Parathyroid adenoma (tissue), 2 donors: ENCODE measurements around the gene TEP1.

Experiments used
- H2AFZ ChIP-seq: fragments of 300-600 bp; sonication (generic); one replicate; pipeline ENCODE4 v1.7.0; 2017; ENCODE audit warnings: antibody characterized with exemption, mild to moderate bottlenecking
- H3K27ac ChIP-seq: fragments of 300-600 bp; sonication (generic); one replicate; pipeline ENCODE4 v1.7.0; 2017
- H3K27me3 ChIP-seq: fragments of 300-600 bp; sonication (generic); one replicate; pipeline ENCODE4 v1.7.0; 2017; ENCODE audit warnings: low read length; ENCODE audit not compliant: control insufficient read depth, insufficient read depth
- H3K36me3 ChIP-seq: fragments of 300-600 bp; sonication (generic); one replicate; pipeline ENCODE4 v1.7.0; 2017; ENCODE audit warnings: low read length; ENCODE audit not compliant: control insufficient read depth, insufficient read depth
- H3K4me1 ChIP-seq: fragments of 300-600 bp; sonication (generic); one replicate; pipeline ENCODE4 v1.7.0; 2017; ENCODE audit warnings: control low read depth
- H3K4me2 ChIP-seq: fragments of 300-600 bp; sonication (generic); one replicate; pipeline ENCODE4 v1.7.0; 2017; ENCODE audit warnings: low read length
- H3K4me3 ChIP-seq: fragments of 300-600 bp; sonication (generic); one replicate; pipeline ENCODE4 v1.7.0; 2017; ENCODE audit warnings: low read depth, low read length
- H3K79me2 ChIP-seq: fragments of 300-600 bp; sonication (generic); one replicate; pipeline ENCODE4 v1.7.0; 2017; ENCODE audit warnings: control low read depth
- H3K9ac ChIP-seq: fragments of 300-600 bp; sonication (generic); one replicate; pipeline ENCODE4 v1.7.0; 2017; ENCODE audit warnings: mild to moderate bottlenecking
- H3K9me3 ChIP-seq: fragments of 300-600 bp; sonication (generic); one replicate; pipeline ENCODE4 v1.7.0; 2017; ENCODE audit warnings: low read length; ENCODE audit not compliant: control insufficient read depth
- CTCF ChIP-seq: fragments of 300-600 bp; sonication (generic); IDR thresholded peaks from one replicate; pipeline ENCODE4 v1.7.0; 2017; ENCODE audit warnings: antibody characterized with exemption, mild to moderate bottlenecking
- donor health status: primary hyperparathyroidism.

Gene TEP1

GRCh38 chr14:20435582-20436362 lies 22.5 kb upstream of the TEP1 start, which contains the start of gene KLHL33:
Gene KLHL33, minus strand, starts transcription at chr14:20436166. Its CDS starts 355 bp downstream, at chr14:20435811.
- no peak for TF ChIP-seq CTCF
- peaks cover under 1% of the 10 kb centered on the region for H3K4me1 ChIP-seq
- H3K9ac ChIP-seq: no peak within 1 kb of the TSS
- H3K9me3 ChIP-seq: no peaks in the 10 kb centered on the region
- H3K79me2 ChIP-seq: no peaks in the 10 kb centered on the region
- no peak within 1 kb of the TSS for H3K4me3 ChIP-seq
- H3K27me3 ChIP-seq: no peaks in the 10 kb centered on the region
- no peaks in the 10 kb centered on the region for H3K36me3 ChIP-seq
- H2AFZ ChIP-seq: peak within 1 kb of the TSS; percentile 57
- H3K27ac ChIP-seq: no peak within 1 kb of the TSS
- H3K4me2 ChIP-seq: no peak within 1 kb of the TSS

GRCh38 chr14:20434701-20435581 lies 21.6 kb upstream of the TEP1 start:
- no peak overlapping the region for H3K4me2 ChIP-seq
- no peaks in the 10 kb centered on the region for H3K9me3 ChIP-seq
- H3K36me3 ChIP-seq: no peaks in the 10 kb centered on the region
- H3K4me3 ChIP-seq: no peak overlapping the region
- H3K27me3 ChIP-seq: no peaks in the 10 kb centered on the region
- no peak overlapping the region for H3K27ac ChIP-seq
- H3K9ac ChIP-seq: no peak overlapping the region
- H3K4me1 ChIP-seq: no peaks in the 10 kb centered on the region
- TF ChIP-seq CTCF: no peak
- peak overlapping the region; percentile 57 for H2AFZ ChIP-seq
- no peaks in the 10 kb centered on the region for H3K79me2 ChIP-seq

GRCh38 chr14:20429801-20430669 lies 16.7 kb upstream of the TEP1 start:
- H3K4me1 ChIP-seq: no peaks in the 10 kb centered on the region
- H3K9ac ChIP-seq: no peak overlapping the region
- no peak overlapping the region for H2AFZ ChIP-seq
- H3K4me3 ChIP-seq: no peak overlapping the region
- H3K36me3 ChIP-seq: no peaks in the 10 kb centered on the region
- no peak overlapping the region for H3K27ac ChIP-seq
- no peak for TF ChIP-seq CTCF
- no peak overlapping the region for H3K4me2 ChIP-seq
- no peaks in the 10 kb centered on the region for H3K27me3 ChIP-seq
- H3K9me3 ChIP-seq: no peaks in the 10 kb centered on the region
- H3K79me2 ChIP-seq: no peaks in the 10 kb centered on the region

GRCh38 chr14:20428802-20429201 lies 15.5 kb upstream of the TEP1 start:
- H3K27ac ChIP-seq: no peak overlapping the region
- H3K9me3 ChIP-seq: no peaks in the 10 kb centered on the region
- no peak for TF ChIP-seq CTCF
- H2AFZ ChIP-seq: peak overlapping the region; percentile 30
- H3K79me2 ChIP-seq: no peaks in the 10 kb centered on the region
- no peak overlapping the region for H3K4me2 ChIP-seq
- no peaks in the 10 kb centered on the region for H3K4me1 ChIP-seq
- no peak overlapping the region for H3K9ac ChIP-seq
- H3K4me3 ChIP-seq: no peak overlapping the region
- no peaks in the 10 kb centered on the region for H3K27me3 ChIP-seq
- H3K36me3 ChIP-seq: no peaks in the 10 kb centered on the region
